BJ (cell line): ENCODE data around the gene TIMP3. TPM values are rescaled to one million over a fixed set of nuclear protein-coding genes. Genes with fewer than 3 reads are reported as not detected.

Source experiments
- CTCF ChIA-PET: fragments of 350-600 bp; formaldehyde crosslinking; extraction: SDS; loops from one replicate; lab custom pipeline; 2021; ENCODE audit warnings: antibody characterized with exemption, inconsistent platforms; lab: Yijun Ruan, JAX
- POLR2A ChIA-PET: fragments of 300-600 bp; sonication (Branson Sonifier 250); formaldehyde crosslinking; extraction: SDS; loops from one replicate; lab custom pipeline; 2021; ENCODE audit warnings: antibody characterized with exemption; lab: Charles Lee
- DNase-seq: peaks from one replicate; pipeline ENCODE4 v3.0.0-alpha.2; 2011; ENCODE audit warnings: low read depth
- H3K27me3 ChIP-seq: 2 replicates; pipeline ENCODE4 v1.6.0; 2011; ENCODE audit warnings: low read length; ENCODE audit not compliant: control insufficient read depth, insufficient read depth
- H3K36me3 ChIP-seq: 2 replicates; pipeline ENCODE4 v1.5.1; 2011; ENCODE audit warnings: low read length; ENCODE audit not compliant: control insufficient read depth, insufficient read depth
- H3K4me3 ChIP-seq: 2 replicates; pipeline ENCODE4 v1.5.1; 2011; ENCODE audit warnings: low read depth, mild to moderate bottlenecking, control low read depth, low read length
- polyA plus RNA-seq: library from polyadenylated mRNA; depleted of rRNA; stranded (reverse); fragments of >200 nt; gene quantifications from 2 replicates; pipeline ENCODE4 v1.2.3, GENCODE V29; 2011
- TF ChIP-seq, protein P1 (sequence below): IDR thresholded peaks from 2 replicates; pipeline ENCODE4 v1.5.1; 2011; ENCODE audit warnings: low read depth, mild to moderate bottlenecking, control low read depth, inconsistent platforms, low read length, moderate library complexity; ENCODE audit not compliant: insufficient read depth

Gene TIMP3
- polyA plus RNA-seq, 1 experiment = 544 TPM

DNA sequence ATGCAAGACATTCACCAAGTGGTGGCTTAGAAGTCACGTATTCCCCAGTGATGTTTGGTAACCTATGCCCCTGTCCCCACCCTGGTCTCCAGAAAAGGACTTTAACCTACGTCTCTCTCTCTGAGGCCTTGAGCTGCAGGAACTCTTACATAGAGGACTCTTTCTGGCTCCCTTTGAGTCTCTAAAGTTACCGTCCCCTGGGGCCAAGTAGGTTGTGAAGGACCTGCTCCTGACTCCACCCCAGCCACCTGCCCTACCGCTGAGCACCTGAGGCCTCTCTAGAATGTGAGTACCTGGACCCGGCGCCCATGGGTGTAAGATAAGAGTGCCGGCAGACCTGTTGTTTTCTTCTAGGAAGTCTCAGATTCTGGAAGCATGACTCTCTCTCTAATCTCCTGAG lies 95.4 kb downstream of the TIMP3 start:
- Histone ChIP-seq H3K4me3 (no peak overlapping the region), H3K27me3 (peaks cover 3% of the 10 kb centered on the region), H3K36me3 (no peaks in the 10 kb centered on the region)
- DNase-seq = no peak
- ChIA-PET POLR2A (no interaction called here), CTCF (no interaction called here)
- TF ChIP-seq, protein P1, sequence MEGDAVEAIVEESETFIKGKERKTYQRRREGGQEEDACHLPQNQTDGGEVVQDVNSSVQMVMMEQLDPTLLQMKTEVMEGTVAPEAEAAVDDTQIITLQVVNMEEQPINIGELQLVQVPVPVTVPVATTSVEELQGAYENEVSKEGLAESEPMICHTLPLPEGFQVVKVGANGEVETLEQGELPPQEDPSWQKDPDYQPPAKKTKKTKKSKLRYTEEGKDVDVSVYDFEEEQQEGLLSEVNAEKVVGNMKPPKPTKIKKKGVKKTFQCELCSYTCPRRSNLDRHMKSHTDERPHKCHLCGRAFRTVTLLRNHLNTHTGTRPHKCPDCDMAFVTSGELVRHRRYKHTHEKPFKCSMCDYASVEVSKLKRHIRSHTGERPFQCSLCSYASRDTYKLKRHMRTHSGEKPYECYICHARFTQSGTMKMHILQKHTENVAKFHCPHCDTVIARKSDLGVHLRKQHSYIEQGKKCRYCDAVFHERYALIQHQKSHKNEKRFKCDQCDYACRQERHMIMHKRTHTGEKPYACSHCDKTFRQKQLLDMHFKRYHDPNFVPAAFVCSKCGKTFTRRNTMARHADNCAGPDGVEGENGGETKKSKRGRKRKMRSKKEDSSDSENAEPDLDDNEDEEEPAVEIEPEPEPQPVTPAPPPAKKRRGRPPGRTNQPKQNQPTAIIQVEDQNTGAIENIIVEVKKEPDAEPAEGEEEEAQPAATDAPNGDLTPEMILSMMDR = no peak

DNA sequence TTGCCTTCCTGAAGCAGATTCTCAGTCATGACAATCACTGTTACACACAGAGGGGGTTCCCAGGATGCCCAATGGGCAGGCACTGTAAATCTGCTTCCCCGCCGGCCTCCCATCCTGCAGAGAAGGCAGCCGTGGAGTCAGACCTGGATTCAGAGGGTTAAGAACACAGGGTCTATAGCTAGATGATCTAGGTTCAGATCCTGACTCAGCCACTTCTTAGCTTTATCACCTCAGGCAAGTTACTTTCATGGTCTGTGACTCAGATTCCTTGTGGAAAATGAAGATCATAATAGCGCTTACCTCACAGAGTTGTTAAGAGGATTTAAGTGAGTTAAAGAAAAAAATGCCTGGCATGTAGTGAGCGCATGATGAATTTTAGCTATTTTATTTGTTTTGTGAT lies 95.9 kb downstream of the TIMP3 start:
- peaks cover 4% of the 10 kb centered on the region for H3K27me3 ChIP-seq
- H3K4me3 ChIP-seq = no peak overlapping the region
- TF ChIP-seq, protein P1 = no peak
- CTCF ChIA-PET = no interaction called here
- POLR2A ChIA-PET = no interaction called here
- DNase-seq = peak; percentile 59
- no peaks in the 10 kb centered on the region for H3K36me3 ChIP-seq

DNA sequence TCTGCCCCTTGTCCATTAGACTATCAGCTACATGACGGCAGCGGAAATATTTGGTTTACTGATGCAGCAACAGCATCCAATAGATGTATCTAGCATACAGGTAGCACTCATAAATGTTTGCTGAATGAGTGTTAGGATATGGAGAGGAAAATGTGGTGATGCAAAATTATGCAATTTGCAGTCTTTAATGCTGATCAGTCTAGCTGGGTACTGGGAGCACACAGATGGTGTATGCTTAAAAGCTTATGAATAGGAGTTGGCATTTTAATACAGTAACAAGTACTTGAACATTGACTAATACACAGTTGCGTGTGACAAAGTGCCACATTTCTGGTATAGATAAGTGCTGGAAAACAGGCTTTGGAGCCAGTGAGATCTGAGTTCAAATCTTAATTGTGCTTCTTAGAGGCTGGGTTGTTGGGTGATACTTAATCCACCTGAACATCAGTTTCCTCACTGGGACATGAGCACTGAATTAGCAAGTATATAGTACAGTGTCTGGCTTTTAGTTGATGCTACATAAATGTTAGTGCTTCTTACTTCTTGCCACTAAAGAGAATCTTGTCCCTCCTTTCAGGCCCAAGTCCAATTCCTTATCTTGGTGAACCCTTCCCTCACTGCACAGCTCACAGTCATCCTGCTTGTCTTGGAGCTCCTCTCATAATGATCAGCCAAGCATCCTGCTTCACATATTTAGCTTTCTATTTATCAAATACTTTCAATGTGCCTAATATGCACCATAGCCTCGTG lies 99.6 kb downstream of the TIMP3 start:
- H3K4me3 ChIP-seq = no peak overlapping the region
- POLR2A ChIA-PET = no interaction called here
- CTCF ChIA-PET = interaction anchor here (1.2 to 1.4 kb wide), 3 partner anchors 9 to 24 kb away, joined by 3 to 4 read pairs (median 3); no protein-coding TSS in a partner anchor
- peaks cover 3% of the 10 kb centered on the region; the same call in 1 of the 2 replicates for H3K27me3 ChIP-seq
- H3K36me3 ChIP-seq = no peaks in the 10 kb centered on the region
- TF ChIP-seq, protein P1 = no peak
- no peak for DNase-seq

- Histone ChIP-seq H3K27me3 (peaks cover 3% of the 10 kb centered on the region; the same call in 1 of the 2 replicates), H3K36me3 (no peaks in the 10 kb centered on the region), H3K4me3 (no peak overlapping the region)
- CTCF ChIA-PET = interaction anchor here (1.2 to 1.3 kb wide), 3 partner anchors 8 to 10 kb away, joined by 3 read pairs; no protein-coding TSS in a partner anchor
- no peak for DNase-seq
- POLR2A ChIA-PET = no interaction called here
- TF ChIP-seq, protein P1 = no peak
Observed at GRCh38 chr22:32901925-32902324, 100.4 kb downstream of the TIMP3 start.

DNA sequence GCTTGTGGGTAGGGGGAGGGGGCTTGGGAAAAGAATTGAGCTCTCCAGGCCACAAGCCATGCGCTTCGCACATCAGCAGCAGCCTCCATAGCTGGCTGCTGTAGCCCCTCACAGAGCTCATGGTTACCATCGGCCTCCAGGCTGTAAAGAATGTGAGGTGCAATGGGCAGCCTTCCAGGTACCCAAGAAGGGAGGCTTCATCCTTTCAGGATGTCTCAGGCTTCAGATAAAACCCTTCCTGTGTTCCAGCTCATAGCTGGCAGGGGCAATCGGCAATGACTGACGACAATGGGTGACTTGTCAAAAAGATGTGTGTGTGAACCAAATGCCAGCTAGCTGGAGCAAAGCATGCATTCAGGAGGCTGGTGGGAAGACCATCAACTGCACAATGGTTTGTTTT lies 102.0 kb downstream of the TIMP3 start:
- TF ChIP-seq, protein P1 = no peak
- CTCF ChIA-PET = interaction anchor here (0.6 kb wide), 1 partner anchor 524 kb away, joined by 3 read pairs; no protein-coding TSS in a partner anchor
- POLR2A ChIA-PET = no interaction called here

More for the DNA sequence above, 102.0 kb downstream of the TIMP3 start:
- Histone ChIP-seq H3K36me3 (no peaks in the 10 kb centered on the region), H3K4me3 (no peak overlapping the region), H3K27me3 (peaks cover 5% of the 10 kb centered on the region; the same call in 1 of the 2 replicates)
- no peak for DNase-seq
